GM12872 (cell line): Measurements from ENCODE around the gene KCNJ10.

ENCODE experiments used
- CTCF ChIP-seq: IDR thresholded peaks from 3 replicates; pipeline ENCODE4 v1.5.1; 2011; ENCODE audit warnings: low read depth, mild to moderate bottlenecking, low read length, moderate library complexity; ENCODE audit not compliant: insufficient read depth

Gene KCNJ10

GRCh38 chr1:159989581-159989980 lies 80.4 kb downstream of the KCNJ10 start:
- TF ChIP-seq CTCF: no peak

- no peak for TF ChIP-seq CTCF
Observed at GRCh38 chr1:159988006-159988405, 82.0 kb downstream of the KCNJ10 start.

GRCh38 chr1:159987186-159987585 lies 82.8 kb downstream of the KCNJ10 start:
- TF ChIP-seq CTCF: no peak

DNA sequence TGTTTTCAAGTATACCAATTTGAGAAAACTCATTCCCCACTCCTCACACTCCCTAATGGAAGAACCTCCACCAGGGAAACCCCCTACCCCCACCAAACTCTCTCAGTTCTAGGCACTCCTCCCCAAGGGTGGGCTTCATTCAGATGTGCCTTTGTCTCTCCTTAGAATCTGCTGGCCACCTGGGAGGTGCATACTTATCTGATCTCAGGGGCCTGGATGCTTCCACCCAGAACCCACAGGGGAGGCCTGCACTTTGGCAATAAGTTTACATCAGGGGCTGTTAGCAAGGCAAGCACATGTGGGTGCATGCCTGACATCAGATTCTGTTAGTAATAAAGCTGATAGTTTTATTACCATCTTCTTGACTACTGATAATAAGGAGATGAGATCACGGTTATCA lies 83.4 kb downstream of the KCNJ10 start:
- no peak for TF ChIP-seq CTCF

GRCh38 chr1:159986093-159986492 lies 83.9 kb downstream of the KCNJ10 start:
- TF ChIP-seq CTCF: no peak

- no peak for TF ChIP-seq CTCF
Observed at GRCh38 chr1:159985473-159985872, 84.5 kb downstream of the KCNJ10 start.

DNA sequence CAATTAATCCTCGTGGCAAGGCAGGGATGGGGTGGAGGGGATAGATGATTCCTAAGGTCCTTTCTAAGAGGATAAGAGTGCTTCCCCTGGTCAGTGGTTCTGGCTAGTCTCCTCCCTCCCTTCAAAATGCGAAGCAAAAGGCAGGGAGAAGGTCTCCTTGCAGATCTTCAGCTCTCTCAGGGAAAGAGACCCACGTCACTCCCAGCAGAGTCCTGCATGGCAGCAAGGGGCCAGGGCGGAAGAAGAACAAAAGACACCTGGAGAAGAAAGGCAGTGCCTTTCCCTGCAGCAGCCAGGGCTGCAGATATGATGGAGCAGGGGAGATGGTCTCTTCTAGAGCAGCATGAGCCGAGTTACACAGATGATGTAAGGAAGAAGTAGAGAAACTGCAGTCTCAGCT lies 86.3 kb downstream of the KCNJ10 start:
- no peak for TF ChIP-seq CTCF

GRCh38 chr1:159982280-159982679 lies 87.7 kb downstream of the KCNJ10 start:
- TF ChIP-seq CTCF: no peak
